ENCODE data around the gene CERS2. TPM values are rescaled to one million over a fixed set of nuclear protein-coding genes. Genes with fewer than 3 reads are reported as not detected.

The CERS2 gene
- total and polyA plus RNA-seq, 10 of the 15 experiments (the other 5 are each of a cell fraction or from before 2014, with no cell fraction given), result 9.2 to 87.9 (median 50.8) TPM

- TF ChIP-seq ELK1 (IDR thresholded peaks at IDR 0.05; ENCODE audit: low read depth, low read length), result no peak
Observed at GRCh38 chr1:151007853-151008243, 33.2 kb upstream of the CERS2 start (continued).

- FAIRE-seq, result peak; percentile 59
- ChIA-PET POLR2A (interaction anchor here (0.6 to 1.7 kb wide), 14 partner anchors 10 to 1119 kb away, joined by 3 to 7 read pairs (median 4); partner anchors contain the start of genes ENSA and TNFAIP8L2), SMC1A (ENCODE audit: uncharacterized antibody, unreplicated experiment) (interaction anchor here (0.7 to 3.6 kb wide), 12 partner anchors 11 to 490 kb away, joined by 3 to 34 read pairs (median 4); partner anchors contain the start of genes CDC42SE1, MLLT11 and TNFAIP8L2)
- TF ChIP-seq HSF1 (IDR thresholded peaks at IDR 0.05; ENCODE audit: low read depth, low read length) (no peak), RELA (IDR thresholded peaks at IDR 0.05; ENCODE audit: borderline replicate concordance, partially characterized antibody) (no peak), PRDM15 (CRISPR knock-in tag; IDR thresholded peaks at IDR 0.05) (no peak), ZNF207 (IDR thresholded peaks at IDR 0.05; ENCODE audit: borderline replicate concordance) (0 out of 2 replicates have a peak, but pooled peaks have one; percentile 61), BRCA1 (IDR thresholded peaks at IDR 0.05; ENCODE audit: low read depth, low read length) (no peak), NFYB (IDR thresholded peaks at IDR 0.05; ENCODE audit: insufficient read depth, low read depth, low read length) (no peak)
Observed at GRCh38 chr1:151006327-151007052, 31.9 kb upstream of the CERS2 start, which contains the start of gene MINDY1. MINDY1 (minus strand) TSS chr1:151006902; CDS start chr1:151002617, 4,285 bp downstream.

More at GRCh38 chr1:151006327-151007052, 31.9 kb upstream of the CERS2 start, which contains the start of gene MINDY1:
- no peaks in the 10 kb centered on the region for H4K20me1 ChIP-seq (ENCODE audit: control insufficient read depth, insufficient read depth)
- 11% methylated on average over 18 of the region's 18 CpGs for WGBS (ENCODE audit: insufficient coverage, insufficient replicate concordance, low lambda C conversion rate, missing lambda C conversion rate)
- DNase-seq (ENCODE audit: low read depth, low spot score), result peak; percentile 32
- peaks cover 12% of the 10 kb centered on the region for H3K4me1 ChIP-seq (ENCODE audit: control insufficient read depth, insufficient read depth, low read length)
- ATAC-seq, result peak; percentile 71
- H2AFZ ChIP-seq (ENCODE audit: control insufficient read depth, low read depth, low read length), result peak within 1 kb of the TSS; percentile 94
- ChIA-PET RAD21 (ENCODE audit: unreplicated experiment) (interaction anchor here (0.7 to 2.1 kb wide), 10 partner anchors 11 to 183 kb away, joined by 3 to 20 read pairs (median 4); partner anchors contain the start of genes C1orf56, CERS2, TNFAIP8L2 and VPS72), CTCF (interaction anchor here (0.6 to 16.2 kb wide), 18 partner anchors 10 to 490 kb away, joined by 3 to 252 read pairs (median 4); partner anchors contain the start of genes ANXA9, C1orf56, CDC42SE1 and CERS2)
- BruUV-seq (replicated peaks), result no TSS peak
- H3K9ac ChIP-seq (ENCODE audit: control insufficient read depth, insufficient read depth, low read length), result peak within 1 kb of the TSS; percentile 66
- intact Hi-C loops (cut with micrococcal nuclease; ENCODE audit: unreplicated experiment), result no loop called here
- peak within 1 kb of the TSS; percentile 100 for H3K4me2 ChIP-seq (ENCODE audit: control insufficient read depth, insufficient read depth)
- H3K27me3 ChIP-seq (replicated peaks in 1 of 2; ENCODE audit: control insufficient read depth in 2 of 2, insufficient read depth in 2 of 2, low read length in 1 of 2), result no peaks in the 10 kb centered on the region
- H3K27ac ChIP-seq (ENCODE audit: control insufficient read depth, insufficient read depth), result peak within 1 kb of the TSS; percentile 73
- no peaks in the 10 kb centered on the region; a peak in 1 of 4 replicates for H3K36me3 ChIP-seq (ENCODE audit: control insufficient read depth in 2 of 2, insufficient read depth in 2 of 2, low read length in 1 of 2)
- H3K9me3 ChIP-seq (replicated peaks; ENCODE audit: control insufficient read depth, insufficient read depth, low read length), result no peaks in the 10 kb centered on the region
- in situ Hi-C loops (cut with MboI), result no loop called here
- peak within 1 kb of the TSS; percentile 73 for H3K4me3 ChIP-seq
- peaks cover 16% of the 10 kb centered on the region for H3K79me2 ChIP-seq (ENCODE audit: control insufficient read depth, insufficient read depth, low read length)

Measured in GM12878 (cell line).